Activated CD4-positive, alpha-beta T cell treated with anti-CD3 and anti-CD28 coated beads, Interleukin-2, Interleukin-6, amounts not matched to agents 100 ng/mL and 50 ng/mL, durations not matched to agents 16 hours and 8 hours (primary cell): ENCODE measurements around the gene TDP1.

Source experiments
- DNase-seq: peaks from one replicate; pipeline ENCODE4 v3.0.0-alpha.2; 2020

Gene TDP1

GRCh38 chr14:89947344-89947743 lies 8.4 kb upstream of the TDP1 start:
- DNase-seq: no peak

DNA sequence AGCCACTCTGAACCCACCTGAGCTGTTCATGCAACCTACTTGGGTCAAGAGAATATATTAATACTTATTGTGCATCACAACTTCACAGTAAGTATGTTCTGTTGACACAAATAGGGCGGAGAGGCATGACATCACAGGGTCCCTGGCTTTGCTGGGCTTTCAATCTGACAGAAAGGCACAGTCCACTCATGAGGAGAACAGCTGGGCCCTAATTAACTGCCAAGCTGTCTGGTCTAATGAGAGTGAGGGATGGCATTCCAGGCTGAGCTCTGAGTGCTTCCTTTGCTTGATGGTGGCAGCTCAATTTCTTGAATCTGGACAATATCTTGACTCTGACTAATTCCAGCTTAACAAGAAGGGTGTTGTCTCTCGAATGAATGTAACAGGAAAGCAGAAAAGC lies 3.2 kb upstream of the TDP1 start:
- DNase-seq: no peak

GRCh38 chr14:89953602-89954001 lies 2.1 kb upstream of the TDP1 start:
- no peak for DNase-seq

DNA sequence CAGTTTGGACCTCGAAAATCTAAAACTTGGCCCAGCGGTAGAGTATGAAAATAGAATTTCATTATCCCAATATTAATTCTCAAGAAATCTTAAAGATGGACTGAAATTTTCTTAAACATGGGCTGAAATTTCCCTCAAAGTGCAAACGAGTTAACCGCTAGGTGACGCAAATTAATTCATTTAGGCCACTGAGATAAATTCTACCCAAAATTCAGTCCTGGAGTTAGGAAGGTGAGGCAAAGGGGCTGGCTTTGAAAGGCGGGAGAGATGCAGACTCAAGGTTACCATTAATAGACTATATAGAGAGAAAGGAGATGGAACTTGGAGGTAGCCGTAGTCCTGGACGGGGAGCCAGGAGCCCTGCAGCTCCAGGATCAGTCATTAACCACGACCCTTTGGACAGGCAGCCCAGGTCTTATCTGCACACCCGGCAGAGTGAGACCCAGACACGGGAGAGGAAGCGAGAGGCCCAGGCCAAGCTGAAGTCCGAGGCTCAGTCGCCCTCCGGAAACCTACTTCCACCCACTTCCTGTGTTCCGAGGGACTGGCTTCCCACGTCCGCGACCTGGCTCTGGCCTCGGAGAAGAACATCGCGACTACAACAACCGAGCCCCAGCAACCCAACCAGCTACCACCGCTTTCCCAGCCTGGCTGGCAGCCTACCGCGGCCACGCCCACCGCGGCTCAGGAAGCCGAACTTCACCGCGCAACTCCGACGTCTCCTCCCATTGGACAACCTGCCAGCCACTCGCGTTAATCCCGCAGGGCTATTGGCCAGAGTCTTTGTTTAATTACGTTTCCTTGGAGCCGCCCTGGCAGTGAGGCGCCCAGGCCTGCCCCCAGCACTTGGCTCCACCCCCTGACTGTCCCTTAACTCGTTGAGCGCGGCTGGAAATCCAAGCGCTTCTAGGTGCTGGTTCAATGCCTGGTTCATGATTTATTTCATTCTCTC lies 1.4 kb upstream of the TDP1 start, which contains the start of gene EFCAB11:
EFCAB11 (minus strand) TSS at position 661 of the 952 bp plus-strand sequence; CDS start at position 591, 70 bp downstream.
- peak; percentile 98 for DNase-seq

DNA sequence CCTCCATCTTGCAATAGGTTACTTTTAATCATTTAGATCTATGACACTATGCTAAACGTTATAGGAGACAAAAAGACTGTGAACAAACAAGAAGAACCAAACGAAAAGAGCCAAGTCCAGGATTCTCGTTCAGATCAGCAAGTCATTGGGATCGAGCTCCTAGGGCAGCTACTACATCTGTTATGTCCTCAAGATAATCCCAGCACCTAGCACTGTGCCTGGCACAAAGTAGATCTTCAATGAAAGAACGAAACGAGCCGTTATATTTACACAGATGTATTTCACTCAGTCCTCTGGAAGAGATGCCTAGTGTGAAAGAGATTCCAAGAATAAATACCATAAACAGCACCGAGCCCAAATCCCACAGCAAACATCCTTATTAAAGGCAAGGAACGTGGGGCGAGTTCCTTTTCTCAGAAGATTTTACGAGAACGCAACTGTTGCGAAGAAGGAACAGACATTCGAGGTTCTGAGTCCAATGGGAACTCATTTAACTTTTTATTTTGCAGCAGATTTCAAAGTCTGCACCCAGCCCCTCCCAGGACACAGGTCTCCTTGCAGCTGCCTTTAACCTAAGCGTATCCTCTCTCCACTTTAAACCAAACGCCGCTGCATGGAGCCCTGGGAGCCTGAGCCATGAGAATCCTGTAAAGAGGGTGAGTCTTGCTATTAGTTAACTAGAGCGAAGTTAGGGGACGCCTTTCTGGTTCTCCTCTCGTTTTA lies 544 bp upstream of the TDP1 start:
- DNase-seq: peak; percentile 11

DNA sequence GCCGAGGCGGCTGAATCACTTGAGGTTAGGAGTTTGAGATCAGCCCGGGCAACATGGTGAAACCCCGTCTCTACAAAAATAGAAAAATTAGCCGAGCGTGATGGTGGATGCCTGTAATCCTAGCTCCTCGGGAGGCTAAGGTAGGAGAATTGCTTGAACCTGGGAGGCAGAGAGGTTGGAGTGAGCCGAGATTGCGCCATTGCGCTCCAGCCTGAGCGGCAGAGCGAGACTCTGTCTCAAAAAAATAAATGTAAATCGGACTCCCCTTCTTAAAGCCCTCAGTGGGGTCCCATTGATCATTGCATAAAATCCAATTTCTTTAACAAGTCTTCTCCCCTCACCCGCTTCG lies 908 bp downstream of the TDP1 start:
- DNase-seq: no peak

- no peak for DNase-seq
Measured at GRCh38 chr14:89957376-89957775, 1.6 kb downstream of the TDP1 start.

DNA sequence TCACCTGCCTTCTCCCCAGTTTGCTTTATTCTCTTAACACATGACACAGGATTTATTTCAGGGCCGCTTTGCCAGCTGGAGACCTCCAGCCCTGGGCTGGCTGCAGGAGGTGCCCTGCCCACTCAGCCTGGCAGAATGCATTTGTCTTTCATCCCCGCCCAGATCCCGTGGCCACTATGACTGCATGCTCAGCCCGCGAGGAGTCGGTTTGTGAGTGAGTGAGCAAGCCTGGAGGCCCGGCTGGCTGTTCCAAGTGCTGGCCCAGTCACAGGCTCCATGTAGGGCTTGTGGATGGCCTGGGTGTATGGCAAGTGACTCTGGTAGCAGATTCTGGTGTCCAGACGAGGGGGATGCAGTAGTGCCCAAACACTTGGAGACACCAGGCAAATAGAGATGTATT lies 2.1 kb downstream of the TDP1 start:
- no peak for DNase-seq

DNA sequence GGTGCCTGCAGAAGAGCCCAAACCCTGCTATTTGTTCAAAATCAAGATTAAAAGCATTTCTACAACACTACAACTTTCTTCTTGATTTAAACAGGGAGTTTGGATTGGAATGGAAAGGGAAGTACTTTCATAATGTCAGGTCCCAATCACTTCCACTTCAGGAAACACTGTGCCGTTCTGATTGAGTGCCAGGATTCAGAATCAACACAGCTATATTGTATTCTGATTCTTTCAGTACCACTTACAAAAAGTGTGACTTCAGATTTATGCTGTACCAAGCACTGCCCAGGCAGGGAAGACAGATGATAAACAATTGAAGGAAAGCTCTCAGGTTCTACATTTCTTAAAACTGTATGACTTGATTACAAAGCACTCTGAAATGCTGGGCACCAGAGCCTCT lies 3.2 kb downstream of the TDP1 start:
- DNase-seq: no peak

GRCh38 chr14:89959853-89960445 lies 4.2 kb downstream of the TDP1 start:
- DNase-seq: peak; percentile 19

DNA sequence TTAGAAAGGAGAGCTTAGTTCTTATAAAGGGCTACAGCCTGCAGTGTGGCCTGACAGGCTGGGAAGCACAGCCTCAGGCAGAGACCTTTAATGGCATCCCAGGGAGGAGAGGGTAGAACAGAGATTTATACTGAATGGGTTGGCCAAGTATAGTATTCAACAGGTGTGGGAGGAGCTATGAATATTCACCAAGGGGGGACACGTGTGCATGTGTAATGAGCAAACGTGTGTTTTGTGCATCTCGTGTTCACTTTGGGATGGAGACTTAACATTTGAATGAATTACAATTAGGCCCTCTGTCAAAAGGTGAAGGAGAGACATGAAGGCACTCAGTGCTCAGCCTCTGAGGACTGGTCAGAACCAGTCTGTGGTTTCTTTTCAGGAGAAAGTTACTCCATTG lies 5.2 kb downstream of the TDP1 start:
- DNase-seq: no peak

DNA sequence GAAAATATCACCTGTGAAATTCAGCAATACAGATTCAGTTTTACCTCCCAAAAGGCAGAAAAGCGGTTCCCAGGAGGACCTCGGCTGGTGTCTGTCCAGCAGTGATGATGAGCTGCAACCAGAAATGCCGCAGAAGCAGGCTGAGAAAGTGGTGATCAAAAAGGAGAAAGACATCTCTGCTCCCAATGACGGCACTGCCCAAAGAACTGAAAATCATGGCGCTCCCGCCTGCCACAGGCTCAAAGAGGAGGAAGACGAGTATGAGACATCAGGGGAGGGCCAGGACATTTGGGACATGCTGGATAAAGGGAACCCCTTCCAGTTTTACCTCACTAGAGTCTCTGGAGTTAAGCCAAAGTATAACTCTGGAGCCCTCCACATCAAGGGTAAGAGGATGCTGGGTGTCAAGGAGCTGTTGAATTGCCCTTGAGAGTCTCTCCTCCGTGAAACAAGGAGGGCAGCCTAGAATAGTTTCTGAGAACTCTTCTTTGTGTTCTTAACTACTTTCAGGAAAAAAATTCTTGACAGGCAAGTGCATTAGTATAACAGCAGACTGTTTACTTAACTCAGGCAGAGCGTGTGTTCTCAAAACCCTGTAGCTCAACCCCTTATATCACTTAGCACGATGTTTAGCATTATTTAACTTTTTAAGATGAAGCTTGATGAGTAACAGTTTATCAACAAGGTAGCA lies 7.7 kb downstream of the TDP1 start:
- DNase-seq: no peak

- no peak for DNase-seq
Measured at GRCh38 chr14:89965839-89966238, 10.1 kb downstream of the TDP1 start.

- peak; percentile 65 for DNase-seq
Measured at GRCh38 chr14:89973234-89973823, 17.6 kb downstream of the TDP1 start.

- no peak for DNase-seq
Measured at GRCh38 chr14:89977668-89978067, 21.9 kb downstream of the TDP1 start.

- DNase-seq: no peak
Measured at GRCh38 chr14:89978656-89979055, 22.9 kb downstream of the TDP1 start.

- DNase-seq: no peak
Measured at GRCh38 chr14:89983375-89983774, 27.6 kb downstream of the TDP1 start.

DNA sequence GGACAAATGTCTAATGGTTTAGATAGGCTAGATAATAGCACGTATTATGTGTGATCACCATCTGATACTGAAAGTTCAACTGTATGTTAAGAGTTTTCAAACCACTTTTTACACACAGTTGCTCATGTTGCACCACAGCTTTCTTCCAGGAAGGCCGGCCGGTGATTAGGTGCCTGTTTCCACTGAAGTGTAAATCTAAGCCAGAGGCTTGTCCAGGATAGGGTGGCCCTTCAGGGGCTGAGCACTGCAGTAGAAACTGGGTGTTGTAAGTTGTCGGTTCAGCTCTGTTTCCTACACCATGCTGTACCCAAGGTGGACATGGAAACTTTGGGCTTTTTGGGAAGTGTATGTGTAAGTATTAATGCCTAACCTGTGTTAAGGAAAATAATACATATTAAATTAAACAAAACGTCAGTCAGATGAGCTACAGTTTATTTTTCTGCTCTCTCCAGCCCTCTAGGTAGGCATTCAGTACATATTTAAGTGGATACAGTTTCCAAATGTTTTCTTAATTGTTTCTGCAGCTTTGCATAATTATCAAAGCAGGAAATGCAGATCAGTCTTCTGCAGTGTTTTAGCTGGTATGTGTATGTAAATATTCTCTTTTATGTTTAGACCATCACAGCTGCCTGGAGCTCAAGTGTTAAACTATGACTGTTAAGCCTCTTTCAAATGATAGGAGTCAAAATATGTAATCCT lies 30.9 kb downstream of the TDP1 start:
- DNase-seq: no peak

- no peak for DNase-seq
Measured at GRCh38 chr14:89987161-89987475, 31.4 kb downstream of the TDP1 start.

DNA sequence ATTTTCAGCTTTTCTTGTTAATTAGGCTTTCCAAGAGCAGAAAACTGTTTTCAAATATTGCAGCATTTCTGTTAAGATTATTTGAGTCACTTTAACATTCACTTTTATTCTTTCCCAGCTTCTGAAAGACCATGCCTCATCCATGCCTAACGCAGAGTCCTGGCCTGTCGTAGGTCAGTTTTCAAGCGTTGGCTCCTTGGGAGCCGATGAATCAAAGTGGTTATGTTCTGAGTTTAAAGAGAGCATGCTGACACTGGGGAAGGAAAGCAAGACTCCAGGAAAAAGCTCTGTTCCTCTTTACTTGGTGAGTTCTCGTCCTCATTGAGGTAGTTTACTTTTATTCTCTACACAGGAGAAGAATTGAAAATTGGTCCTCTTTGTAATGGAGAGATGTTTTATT lies 33.1 kb downstream of the TDP1 start:
- no peak for DNase-seq

DNA sequence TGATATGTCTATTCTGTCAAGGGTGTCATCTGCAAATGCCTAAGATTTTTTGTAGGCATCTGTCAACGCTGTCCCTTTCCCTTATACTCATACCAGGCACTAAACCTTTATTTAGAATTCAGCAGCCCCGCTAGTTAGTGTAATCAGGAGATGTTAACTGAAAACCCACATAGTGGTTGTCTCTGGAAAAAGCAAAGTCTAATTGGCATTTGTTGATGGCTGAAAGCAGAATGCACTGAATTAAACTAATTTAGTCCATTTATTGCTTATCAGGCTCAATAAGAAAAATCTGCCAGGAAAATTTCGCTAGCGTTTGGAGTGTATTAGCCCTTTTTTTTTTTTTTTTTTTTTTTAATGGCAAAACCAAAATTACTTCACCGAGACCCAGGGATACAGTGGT lies 34.5 kb downstream of the TDP1 start:
- DNase-seq: no peak

- DNase-seq: no peak
Measured at GRCh38 chr14:89990623-89991275, 35.0 kb downstream of the TDP1 start.
